Motor neuron (in vitro differentiated cells): ENCODE data around the gene PLEKHB2. TPM values are rescaled to one million over a fixed set of nuclear protein-coding genes. Genes with fewer than 3 reads are reported as not detected.
"Not testable (repeated sequence)": the region's sequence is repeated elsewhere in the genome, so short reads cannot be mapped to it uniquely, and the experiment has no call there.

Source experiments
- ATAC-seq, 8 experiments: fragments of 200-7000 bp; cut with Tn5 transposase; replicated peaks in 6 of 8; 2 replicates each; pipeline ENCODE4 v1.8.0; 2021; ENCODE audit warnings: mild to moderate bottlenecking in 8 of 8, moderate library complexity in 8 of 8
- H3K27ac ChIP-seq, 2 donors: fragments of 250-450 bp; sonication (Bioruptor Pico); 2 replicates each; pipeline ENCODE4 v1.9.0; 2021; ENCODE audit warnings: antibody characterized with exemption in 2 of 2, mild to moderate bottlenecking in 2 of 2, moderate library complexity in 1 of 2
- H3K4me1 ChIP-seq, 2 donors: fragments of 250-450 bp; sonication (Bioruptor Pico); replicated peaks in 1 of 2; 2 replicates each; pipeline ENCODE4 v1.6.1; 2021; ENCODE audit warnings: antibody characterized with exemption in 2 of 2, mild to moderate bottlenecking in 2 of 2, moderate library complexity in 1 of 2
- H3K4me3 ChIP-seq, 5 donors: fragments of 250-450 bp; sonication (Bioruptor Pico); 2 replicates each; pipeline ENCODE4 v1.9.0; 2021; ENCODE audit warnings: antibody characterized with exemption in 5 of 5, mild to moderate bottlenecking in 5 of 5, moderate library complexity in 4 of 5
- WGBS, 10 experiments: fragments of 450-650 bp; shearing (Covaris generic); methylation state at CpG; one replicate each; pipeline ENCODE4 v1.0.0; 2022; 5-methylcytosine and 5-hydroxymethylcytosine counted together
- in situ Hi-C, 9 experiments: fragments of 400-800 bp; cut with MboI; loops; one replicate each; pipeline ENCODE4 v1.15.0; 2021; ENCODE audit warnings: low sequenced_read_pairs in 9 of 9, low pct_unique_long_range_greater_than_20kb in 2 of 9; ENCODE audit not compliant: unreplicated experiment in 9 of 9
- total RNA-seq, 8 experiments: library from RNA; unstranded; fragments of 300-600 nt; gene quantifications; 2 replicates each; pipeline versions ENCODE4 v1.2.3 to v1.2.4, GENCODE V29; 2022

Gene PLEKHB2
- total RNA-seq, 8 experiments from 2014 or later = 52.8 to 242 (median 73.4) TPM

DNA sequence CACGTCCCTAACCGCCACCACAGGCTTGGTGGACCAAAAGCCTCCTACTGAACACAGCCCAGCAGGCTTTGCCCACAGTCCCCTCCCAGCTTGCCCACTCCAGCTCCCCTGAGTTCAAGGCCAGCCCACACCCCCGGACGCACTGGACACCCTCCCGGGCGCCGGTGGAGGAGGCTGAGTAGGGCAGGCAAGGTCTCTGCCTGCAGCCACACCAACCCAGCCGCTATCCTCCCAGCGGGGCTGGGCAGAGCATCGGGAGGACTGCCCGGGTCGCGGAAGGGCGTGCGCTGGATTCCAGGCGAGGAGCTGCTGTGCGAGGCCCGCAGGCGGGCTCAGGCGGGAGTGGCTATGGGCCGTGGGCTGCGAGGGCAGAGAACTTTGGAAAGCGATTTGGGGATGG lies 49.5 kb downstream of the PLEKHB2 start:
- Histone ChIP-seq H3K4me1 (peaks cover 0 to 3% of the 10 kb centered on the region in 2 donors), H3K4me3 (no peak overlapping the region), H3K27ac (no peak overlapping the region)
- ATAC-seq = no peak
- in situ Hi-C loops = loop anchor here in 1 of 9 experiments (25.0 kb wide), 1 partner anchor 183 kb away; no protein-coding TSS in a partner anchor
- WGBS, 10 experiments = 95% methylated on average over 12 of the region's 23 CpGs; no CpG with 5 or more reads in 9 of the 10 experiments

DNA sequence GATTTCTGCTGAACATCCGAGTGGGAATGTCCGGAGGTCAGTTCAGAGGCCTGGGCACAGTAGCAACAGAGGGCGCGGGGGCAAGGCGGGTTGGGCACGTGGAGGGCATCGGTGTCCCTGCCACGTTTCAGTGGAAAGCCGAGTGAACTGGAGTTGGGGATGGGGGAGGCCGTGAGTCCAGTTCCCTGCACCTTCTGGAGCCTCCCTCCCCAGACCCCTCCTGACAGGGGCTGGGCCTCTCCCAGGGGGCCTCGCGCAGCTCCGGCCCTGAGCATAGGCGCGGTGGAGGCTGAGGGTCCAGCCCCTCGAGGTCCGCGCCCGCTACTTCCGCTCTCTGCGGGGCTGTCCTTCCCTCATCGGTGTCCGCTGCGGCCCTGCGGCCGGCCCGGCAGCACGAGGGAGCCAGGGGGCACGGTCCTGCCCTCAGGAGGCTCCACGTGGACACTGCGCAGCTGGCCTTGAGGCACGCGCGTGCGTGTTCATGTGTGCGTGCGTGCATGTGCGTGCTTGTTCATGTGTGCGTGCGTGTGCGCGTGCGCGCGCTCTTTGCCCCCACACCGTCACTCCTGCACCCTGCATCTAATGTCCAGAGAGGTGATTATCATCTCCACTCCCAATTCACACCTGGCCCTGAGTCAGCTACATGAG lies 50.2 kb downstream of the PLEKHB2 start:
- Histone ChIP-seq H3K4me1 (peaks cover 0 to 3% of the 10 kb centered on the region in 2 donors), H3K27ac (no peak overlapping the region), H3K4me3 (no peak overlapping the region)
- 95 to 100% (median 98%) methylated on average over 4 to 17 of the region's 46 CpGs; no CpG with 5 or more reads in 2 of the 10 experiments for WGBS, 10 experiments
- no peak for ATAC-seq
- in situ Hi-C loops = loop anchor here in 1 of 9 experiments (25.0 kb wide), 1 partner anchor 182 kb away; no protein-coding TSS in a partner anchor

DNA sequence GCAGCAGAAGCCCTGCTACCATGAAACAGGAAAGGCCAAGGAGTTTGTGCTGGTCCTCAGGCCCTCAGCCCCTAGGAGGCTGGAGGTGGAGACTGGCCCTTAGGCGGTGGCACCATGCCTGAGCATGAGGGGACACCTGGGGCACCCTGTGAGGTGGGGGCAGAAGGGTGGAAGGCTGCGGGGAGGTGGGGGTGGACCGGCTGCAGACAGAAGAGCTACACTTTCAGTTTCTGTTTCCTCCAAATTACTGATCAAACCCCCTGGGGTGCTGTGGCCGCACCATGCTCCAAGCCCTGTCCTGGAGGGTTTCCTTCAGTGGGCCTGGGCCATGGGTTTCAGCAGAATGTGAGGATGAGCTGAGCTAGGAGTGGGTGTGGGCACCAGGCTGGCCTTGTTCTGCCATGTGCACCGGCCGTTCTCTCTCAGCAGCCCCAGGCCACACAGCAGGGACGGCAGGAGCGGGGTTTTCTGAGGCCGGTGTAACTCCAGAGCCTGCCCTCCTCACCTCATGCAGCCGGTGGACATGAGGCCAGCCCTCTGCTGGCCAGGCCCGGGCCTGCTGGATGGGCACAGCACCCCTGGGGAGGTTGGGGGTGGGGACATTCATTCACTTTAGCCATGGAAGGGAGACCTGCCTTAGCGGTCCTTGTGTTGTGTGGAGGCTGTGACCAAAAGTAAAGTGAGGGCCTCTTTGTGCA lies 51.5 kb downstream of the PLEKHB2 start:
- no peak overlapping the region for H3K27ac ChIP-seq
- in situ Hi-C loops = loop anchor here in 1 of 9 experiments (25.0 kb wide), 1 partner anchor 181 kb away; no protein-coding TSS in a partner anchor
- ATAC-seq = no peak
- peaks cover 0 to 3% of the 10 kb centered on the region in 2 donors for H3K4me1 ChIP-seq
- 52 to 87% (median 71%) methylated on average over 2 to 5 of the region's 12 CpGs; no CpG with 5 or more reads in 6 of the 10 experiments for WGBS, 10 experiments
- no peak overlapping the region for H3K4me3 ChIP-seq

DNA sequence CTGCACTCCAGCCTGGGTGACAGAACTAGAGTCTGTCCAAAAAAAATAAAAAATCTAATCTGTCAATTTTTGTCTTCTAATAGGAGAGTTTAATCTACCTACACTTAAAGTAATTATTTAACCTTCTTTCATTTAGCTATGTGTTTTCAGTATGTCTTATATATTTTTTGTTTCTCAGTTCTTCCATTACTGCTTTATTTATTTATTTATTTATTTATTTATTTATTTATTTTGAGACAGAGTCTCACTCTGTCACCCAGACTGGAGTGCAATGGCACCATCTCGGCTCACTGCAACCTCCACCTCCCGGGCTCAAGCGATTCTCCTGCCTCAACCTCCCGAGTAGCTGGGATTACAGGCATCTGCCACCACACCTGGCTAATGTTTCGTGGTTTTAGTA lies 60.4 kb downstream of the PLEKHB2 start:
- in situ Hi-C loops = loop anchor here in 1 of 9 experiments (25.0 kb wide), 1 partner anchor 172 kb away; no protein-coding TSS in a partner anchor
- H3K4me3 ChIP-seq, H3K4me1 ChIP-seq, H3K27ac ChIP-seq, ATAC-seq: not testable (repeated sequence)
- 57 to 100% (median 93%) methylated on average over 3 to 5 of the region's 5 CpGs; no CpG with 5 or more reads in 1 of the 10 experiments for WGBS, 10 experiments

DNA sequence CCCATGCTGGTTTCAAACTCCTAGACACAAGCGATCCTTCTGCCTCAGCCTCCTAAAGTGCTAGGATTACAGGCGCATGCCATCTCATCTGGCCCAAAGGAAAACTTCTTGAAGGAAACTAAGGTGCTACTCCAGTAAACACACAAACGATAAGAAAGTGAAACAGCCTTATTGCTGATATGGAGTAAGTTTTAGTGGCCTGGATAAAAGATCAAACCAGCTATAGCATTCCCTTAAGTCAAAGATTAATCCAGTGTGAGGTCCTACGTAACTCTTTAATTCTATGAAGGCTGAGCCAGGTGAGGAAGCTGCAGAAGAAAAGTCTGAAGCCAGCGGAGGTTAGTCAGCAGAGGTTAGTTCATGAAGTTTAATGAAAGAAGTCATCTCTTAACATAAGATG lies 63.4 kb downstream of the PLEKHB2 start:
- no peak overlapping the region for H3K4me3 ChIP-seq
- in situ Hi-C loops = loop anchor here in 1 of 9 experiments (25.0 kb wide), 1 partner anchor 169 kb away; no protein-coding TSS in a partner anchor
- H3K27ac ChIP-seq = no peak overlapping the region
- no peaks in the 10 kb centered on the region for H3K4me1 ChIP-seq
- ATAC-seq = no peak
- 33 to 98% (median 70%) methylated on average over 1 to 5 of the region's 5 CpGs; no CpG with 5 or more reads in 1 of the 10 experiments for WGBS, 10 experiments

DNA sequence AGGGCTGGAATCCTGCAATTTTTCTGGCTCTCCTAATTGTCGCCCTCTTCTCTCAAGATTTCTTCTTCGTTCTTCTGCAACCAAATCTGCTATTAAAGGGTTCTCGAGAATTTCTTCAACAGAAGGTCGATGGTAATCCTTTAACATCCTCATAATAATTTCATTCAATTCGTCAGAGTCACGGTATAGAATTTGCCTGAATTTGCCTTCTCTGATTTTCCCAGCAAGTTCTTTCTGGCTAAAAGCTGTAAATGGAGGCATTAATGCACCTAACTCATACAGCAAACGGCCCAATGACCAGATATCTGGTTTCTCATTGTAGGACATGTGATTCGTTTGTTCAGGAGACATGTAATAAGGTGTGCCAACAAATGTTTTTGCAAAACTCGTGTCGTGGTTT lies 72.9 kb downstream of the PLEKHB2 start:
- H3K27ac ChIP-seq, H3K4me1 ChIP-seq, H3K4me3 ChIP-seq, in situ Hi-C loops, ATAC-seq: not testable (repeated sequence)
- WGBS, 10 experiments = 0 to 100% (median 80%) methylated on average over 1 to 6 of the region's 10 CpGs; no CpG with 5 or more reads in 1 of the 10 experiments

DNA sequence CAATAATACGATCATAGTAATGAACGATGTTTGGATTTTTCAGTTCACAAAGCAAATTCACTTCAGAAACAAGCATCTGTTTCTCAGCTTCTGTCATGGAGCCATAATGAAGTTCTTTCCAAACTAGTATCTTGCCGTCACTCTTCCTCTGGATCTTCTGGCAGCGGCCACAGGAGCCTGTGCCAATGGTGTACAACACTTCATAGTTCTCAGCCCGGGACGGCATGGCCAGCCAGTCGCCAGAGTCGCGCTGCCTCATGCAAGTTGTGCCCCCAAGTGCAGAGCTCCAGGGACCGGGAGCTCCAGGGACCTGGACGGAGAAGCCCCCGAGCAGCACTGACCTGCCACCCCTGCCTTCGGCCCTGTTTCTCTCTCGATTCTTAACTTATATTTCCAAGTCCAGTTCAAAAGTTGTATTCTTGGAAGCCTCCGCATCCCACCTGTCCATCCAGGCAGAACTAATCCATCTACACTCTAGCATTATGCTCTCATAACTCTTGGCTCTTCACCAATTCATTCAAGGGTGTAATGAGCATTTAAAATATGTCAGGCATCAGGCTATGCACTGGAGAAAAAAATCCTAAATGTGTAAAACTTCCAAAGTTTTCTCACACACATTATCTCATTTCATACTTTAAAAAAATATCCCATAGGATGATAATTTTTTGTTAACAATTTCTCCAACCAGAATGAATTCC lies 73.7 kb downstream of the PLEKHB2 start:
- WGBS, 10 experiments = 8 to 100% (median 83%) methylated on average over 1 to 8 of the region's 15 CpGs; no CpG with 5 or more reads in 3 of the 10 experiments
- H3K4me3 ChIP-seq, in situ Hi-C loops, H3K27ac ChIP-seq, ATAC-seq, H3K4me1 ChIP-seq: not testable (repeated sequence)

DNA sequence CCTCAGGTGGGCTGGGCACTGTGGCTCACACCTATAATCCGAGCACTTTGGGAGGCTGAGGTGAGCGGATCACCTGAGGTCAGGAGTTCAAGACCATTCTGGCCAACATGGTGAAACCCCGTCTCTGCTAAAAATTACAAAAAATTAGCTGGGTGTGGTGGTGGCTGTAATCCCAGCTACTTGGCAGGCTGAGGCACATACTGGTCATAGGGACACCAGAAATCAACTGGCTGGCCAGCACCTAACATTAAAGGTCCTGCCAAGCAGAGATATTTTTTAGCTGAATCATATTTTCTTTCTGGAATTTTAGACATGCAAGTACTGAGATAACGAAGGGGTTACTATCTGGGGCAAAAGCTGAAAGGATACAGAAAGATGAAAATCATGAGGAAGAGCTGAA lies 76.3 kb downstream of the PLEKHB2 start:
- ATAC-seq, in situ Hi-C loops, H3K27ac ChIP-seq, H3K4me1 ChIP-seq, H3K4me3 ChIP-seq: not testable (repeated sequence)
- 0 to 100% (median 44%) methylated on average over 1 to 2 of the region's 4 CpGs; no CpG with 5 or more reads in 2 of the 10 experiments for WGBS, 10 experiments

DNA sequence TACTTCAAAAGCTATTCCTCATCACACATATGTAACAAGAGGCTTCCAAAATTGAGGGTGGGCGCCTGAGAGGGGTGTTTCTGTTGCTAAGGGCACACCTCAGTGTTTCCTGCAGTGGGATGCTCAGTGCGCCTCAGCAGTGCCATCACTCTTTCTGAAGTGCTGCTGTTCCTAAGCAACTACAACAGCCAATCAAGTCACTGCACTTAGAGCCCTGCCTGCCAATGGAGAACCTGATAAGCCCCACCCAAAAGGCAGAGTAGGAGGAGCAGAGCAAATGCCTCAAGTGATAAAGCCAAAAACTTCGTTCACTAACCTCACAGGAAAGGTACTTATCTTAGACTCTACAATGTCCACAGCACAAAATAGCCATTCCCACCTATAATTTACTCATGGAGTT lies 88.3 kb downstream of the PLEKHB2 start:
- H3K27ac ChIP-seq, H3K4me3 ChIP-seq, ATAC-seq, in situ Hi-C loops, H3K4me1 ChIP-seq: not testable (repeated sequence)
- WGBS, 10 experiments = 0 to 67% (median 44%) methylated on average over 1 to 3 of the region's 3 CpGs; no CpG with 5 or more reads in 3 of the 10 experiments

DNA sequence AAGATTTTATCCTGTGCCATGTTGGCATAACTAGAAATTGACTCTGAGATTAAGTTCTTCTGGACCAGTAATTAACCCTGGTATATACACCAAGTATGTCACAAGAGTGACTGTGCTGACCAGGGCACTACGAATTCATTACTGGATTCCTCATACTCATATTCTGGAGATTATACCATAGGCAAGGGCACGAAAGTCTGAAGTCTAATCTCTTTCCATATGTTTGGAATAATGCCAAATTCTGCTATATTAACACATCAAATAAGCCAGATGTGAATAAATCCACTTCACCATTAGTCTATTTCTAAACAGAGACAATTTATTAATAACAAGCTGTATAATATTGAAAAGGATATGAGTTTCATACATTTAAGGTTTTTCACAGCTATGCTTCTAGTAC lies 91.0 kb downstream of the PLEKHB2 start:
- in situ Hi-C loops, H3K4me1 ChIP-seq, ATAC-seq, H3K27ac ChIP-seq, H3K4me3 ChIP-seq: not testable (repeated sequence)
- WGBS, 10 experiments = 0 to 100% (median 54%) methylated on average over 1 to 2 of the region's 2 CpGs; no CpG with 5 or more reads in 6 of the 10 experiments
